ENCODE data around the gene ZNF280B.
"Not testable (repeated sequence)": the region's sequence is repeated elsewhere in the genome, so short reads cannot be mapped to it uniquely, and the experiment has no call there.

The ZNF280B gene

DNA sequence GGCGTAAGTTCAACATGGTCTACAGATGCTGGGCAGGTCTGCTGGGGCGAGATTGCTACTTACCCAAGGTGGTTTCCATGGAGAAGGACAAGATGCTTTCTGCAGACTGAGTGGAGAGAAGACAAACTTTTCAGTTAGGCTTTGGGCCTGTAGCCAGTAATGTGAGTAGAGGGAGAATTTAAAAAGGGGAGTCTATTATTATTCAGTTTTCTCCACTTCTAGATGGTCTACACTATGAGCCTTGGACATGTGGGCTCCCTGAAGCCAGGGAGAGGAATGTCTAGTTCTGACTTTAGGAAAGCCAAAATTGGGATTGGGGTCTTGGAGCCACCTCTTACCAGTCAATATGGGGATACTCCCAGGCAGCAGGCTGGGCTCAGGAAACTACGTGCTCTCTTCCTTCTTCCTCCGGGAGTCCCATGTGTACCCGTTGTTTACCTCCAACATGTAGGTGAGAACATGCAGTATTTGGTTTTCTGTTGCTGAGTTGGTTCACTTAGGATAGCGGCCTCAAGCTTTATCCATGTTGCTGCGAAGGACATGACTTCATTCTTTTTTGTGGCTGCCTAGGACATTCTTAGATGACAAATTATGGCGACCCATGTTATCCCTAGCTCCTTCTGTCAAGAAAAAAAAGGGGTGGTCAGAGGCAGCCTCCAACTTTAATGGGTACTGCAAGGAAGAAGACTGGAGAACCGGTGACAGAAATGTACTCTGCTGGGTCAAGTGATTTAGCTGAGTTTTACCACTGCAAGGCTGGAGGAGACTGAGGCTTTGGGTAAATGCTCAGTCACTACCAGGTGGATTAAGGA, 26.3 kb upstream of the ZNF280B start:
- TF ChIP-seq, protein P1, sequence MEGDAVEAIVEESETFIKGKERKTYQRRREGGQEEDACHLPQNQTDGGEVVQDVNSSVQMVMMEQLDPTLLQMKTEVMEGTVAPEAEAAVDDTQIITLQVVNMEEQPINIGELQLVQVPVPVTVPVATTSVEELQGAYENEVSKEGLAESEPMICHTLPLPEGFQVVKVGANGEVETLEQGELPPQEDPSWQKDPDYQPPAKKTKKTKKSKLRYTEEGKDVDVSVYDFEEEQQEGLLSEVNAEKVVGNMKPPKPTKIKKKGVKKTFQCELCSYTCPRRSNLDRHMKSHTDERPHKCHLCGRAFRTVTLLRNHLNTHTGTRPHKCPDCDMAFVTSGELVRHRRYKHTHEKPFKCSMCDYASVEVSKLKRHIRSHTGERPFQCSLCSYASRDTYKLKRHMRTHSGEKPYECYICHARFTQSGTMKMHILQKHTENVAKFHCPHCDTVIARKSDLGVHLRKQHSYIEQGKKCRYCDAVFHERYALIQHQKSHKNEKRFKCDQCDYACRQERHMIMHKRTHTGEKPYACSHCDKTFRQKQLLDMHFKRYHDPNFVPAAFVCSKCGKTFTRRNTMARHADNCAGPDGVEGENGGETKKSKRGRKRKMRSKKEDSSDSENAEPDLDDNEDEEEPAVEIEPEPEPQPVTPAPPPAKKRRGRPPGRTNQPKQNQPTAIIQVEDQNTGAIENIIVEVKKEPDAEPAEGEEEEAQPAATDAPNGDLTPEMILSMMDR (IDR thresholded peaks at IDR 0.05; ENCODE audit: borderline replicate concordance, insufficient read depth, low read depth, low read length) = no peak
- no peak overlapping the region for H3K4me3 ChIP-seq (ENCODE audit: low read depth, low read length)

DNA sequence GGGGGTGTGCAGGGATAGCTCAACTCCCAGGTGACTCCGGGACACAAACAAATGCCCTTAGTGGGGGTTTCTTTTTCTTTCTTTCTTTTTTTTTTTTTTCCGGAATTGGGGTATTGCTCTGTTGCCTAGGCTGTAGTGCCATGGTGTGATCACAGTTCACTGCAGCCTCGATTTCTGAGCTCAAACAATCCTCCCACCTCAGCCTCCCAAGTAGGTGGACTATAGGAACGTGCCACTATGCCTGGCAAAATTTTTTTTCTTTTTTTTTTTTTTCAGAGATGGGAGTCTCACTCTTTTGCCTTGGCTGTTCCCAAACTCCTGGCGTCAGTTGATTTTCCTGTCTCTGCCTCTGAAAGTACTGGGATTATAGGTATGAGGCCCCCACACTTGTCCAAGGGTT, 25.3 kb upstream of the ZNF280B start:
- TF ChIP-seq, protein P1 (IDR thresholded peaks at IDR 0.05; ENCODE audit: borderline replicate concordance, insufficient read depth, low read depth, low read length) = no peak
- H3K4me3 ChIP-seq (ENCODE audit: low read depth, low read length) = no peak overlapping the region

DNA sequence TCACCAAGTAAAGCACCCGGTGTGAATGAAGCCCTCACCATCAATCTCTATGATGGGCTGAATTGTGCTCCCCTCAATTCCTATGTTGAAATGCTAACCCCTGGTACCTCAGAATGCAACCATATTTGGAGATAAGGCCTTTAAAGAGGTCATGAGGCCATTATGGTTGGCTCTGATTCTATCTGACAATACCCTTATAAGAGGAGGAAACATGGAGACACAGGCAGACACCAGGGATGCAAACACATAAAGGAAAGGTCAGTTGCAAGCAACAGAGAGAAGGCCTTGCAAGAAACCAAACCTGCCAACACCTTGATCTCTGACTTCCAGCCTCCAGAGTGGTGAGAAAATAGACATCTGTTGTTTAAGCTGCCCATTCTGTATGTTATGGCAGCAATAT, 24.9 kb upstream of the ZNF280B start:
- TF ChIP-seq, protein P1 (IDR thresholded peaks at IDR 0.05; ENCODE audit: borderline replicate concordance, insufficient read depth, low read depth, low read length) = no peak

DNA sequence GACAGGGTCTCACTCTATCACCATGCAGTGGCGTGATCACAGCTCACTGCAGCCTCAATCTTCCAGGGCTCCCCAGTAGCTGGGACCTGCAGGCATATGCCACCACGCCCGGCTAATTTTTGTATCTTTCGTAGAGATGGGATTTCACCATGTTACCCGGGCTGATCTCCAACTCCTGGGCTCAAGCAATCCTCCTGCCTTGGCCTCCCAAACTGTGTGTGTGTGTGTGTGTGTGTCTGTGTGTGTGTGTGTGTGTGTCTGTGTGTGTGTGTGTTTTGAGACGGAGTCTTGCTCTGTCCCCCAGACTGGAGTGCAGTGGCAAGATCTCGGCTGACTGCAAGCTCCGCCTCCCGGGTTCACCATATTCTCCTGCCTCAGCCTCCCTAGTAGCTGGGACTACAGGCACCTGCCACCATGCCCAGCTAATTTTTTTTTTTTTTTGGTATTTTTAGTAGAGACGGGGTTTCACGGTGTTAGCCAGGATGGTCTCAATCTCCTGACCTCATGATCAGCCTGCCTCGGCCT, 24.1 kb upstream of the ZNF280B start:
- not testable (repeated sequence) for H3K4me3 ChIP-seq (ENCODE audit: low read depth, low read length)

More for the DNA sequence above, 24.9 kb upstream of the ZNF280B start:
- no peak overlapping the region for H3K4me3 ChIP-seq (ENCODE audit: low read depth, low read length)

DNA sequence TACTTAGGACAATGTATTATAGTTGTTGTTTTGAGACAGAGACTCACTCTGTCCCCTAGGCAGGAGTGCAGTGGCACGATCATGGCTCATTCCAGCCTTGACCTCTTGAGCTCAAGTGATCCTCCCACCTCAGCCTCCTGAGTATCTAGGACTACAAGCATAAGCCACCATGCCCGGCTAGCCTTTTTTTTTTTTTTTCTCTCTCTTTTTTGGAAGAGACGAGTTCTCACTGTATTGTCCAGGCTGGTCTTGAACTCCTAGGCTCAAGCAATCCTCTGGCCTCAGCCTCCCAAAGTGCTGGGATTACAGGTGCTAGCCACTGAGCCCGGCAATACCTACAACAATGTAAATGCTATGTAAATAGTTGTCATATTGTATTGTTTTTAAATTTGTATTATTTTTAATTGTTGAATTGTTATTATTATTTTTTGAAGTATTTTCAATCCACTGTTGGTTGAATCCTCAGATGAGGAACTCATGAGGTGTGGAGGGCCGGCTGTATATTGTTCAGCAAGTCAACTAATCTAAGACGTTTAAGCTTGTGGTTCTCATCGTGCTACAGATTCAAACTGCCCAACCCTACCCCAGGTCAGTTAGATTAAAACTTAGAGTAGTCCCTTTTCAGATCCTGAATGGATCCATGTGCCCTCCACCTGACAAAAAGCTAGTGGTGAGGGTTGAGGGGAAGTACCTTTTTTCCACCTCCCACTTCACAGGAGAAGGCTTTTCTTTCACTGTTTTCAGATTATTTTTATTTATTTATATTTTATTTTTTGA, 23.4 kb upstream of the ZNF280B start:
- no peak overlapping the region for H3K4me3 ChIP-seq (ENCODE audit: low read depth, low read length)
- TF ChIP-seq, protein P1 (IDR thresholded peaks at IDR 0.05; ENCODE audit: borderline replicate concordance, insufficient read depth, low read depth, low read length) = no peak

DNA sequence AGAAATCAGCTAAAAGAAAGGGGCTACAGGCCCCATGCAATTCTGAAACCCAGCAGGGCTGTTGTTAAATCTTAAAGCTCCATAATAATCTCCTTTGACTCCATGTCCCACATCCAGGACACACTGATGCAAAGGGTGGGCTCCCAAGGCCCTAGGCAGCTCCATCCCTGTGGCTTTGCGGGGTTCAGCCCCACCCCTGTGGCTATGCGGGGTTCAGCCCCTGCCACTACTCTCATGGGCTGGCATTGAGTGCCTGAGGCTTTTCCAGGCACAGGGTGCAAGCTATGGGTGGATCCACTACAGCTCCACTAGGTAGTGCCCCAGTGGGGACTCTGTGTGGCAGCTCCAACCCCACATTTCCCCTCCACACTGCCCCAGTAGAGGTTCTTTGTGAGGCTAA, 20.2 kb upstream of the ZNF280B start:
- TF ChIP-seq, protein P1 (IDR thresholded peaks at IDR 0.05; ENCODE audit: borderline replicate concordance, insufficient read depth, low read depth, low read length) = no peak
- no peak overlapping the region for H3K4me3 ChIP-seq (ENCODE audit: low read depth, low read length)

DNA sequence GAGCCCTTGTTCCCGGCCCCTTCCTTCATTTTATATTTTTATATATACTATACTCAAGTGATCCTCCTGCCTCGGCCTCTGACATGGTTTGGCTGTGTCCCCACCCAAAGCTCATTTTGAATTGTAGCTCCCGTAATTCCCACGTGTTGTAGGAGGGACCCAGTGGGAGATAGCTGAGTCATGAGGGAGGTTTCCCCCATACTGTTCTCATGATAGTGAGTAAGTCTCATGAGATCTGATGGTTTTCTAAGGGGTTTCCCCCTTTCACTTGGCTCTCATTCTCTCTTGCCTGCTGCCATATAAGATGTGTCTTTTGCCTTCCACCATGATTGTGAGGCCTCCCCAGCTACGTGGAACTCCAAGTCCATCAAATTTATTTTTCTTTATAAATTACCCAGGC, 18.8 kb upstream of the ZNF280B start:
- no peak overlapping the region for H3K4me3 ChIP-seq (ENCODE audit: low read depth, low read length)
- TF ChIP-seq, protein P1 (IDR thresholded peaks at IDR 0.05; ENCODE audit: borderline replicate concordance, insufficient read depth, low read depth, low read length) = no peak
